GM19025 (cell line): ENCODE data around the gene NRP1.
"Not testable (repeated sequence)": the region's sequence is repeated elsewhere in the genome, so short reads cannot be mapped to it uniquely, and the experiment has no call there.

Experiments used
- ATAC-seq: cut with Tn5 transposase; IDR thresholded peaks from one replicate; pipeline ENCODE4 v1.9.1; 2021; ENCODE audit warnings: mild to moderate bottlenecking, low read depth, moderate library complexity; ENCODE audit not compliant: unreplicated experiment

Gene NRP1

DNA sequence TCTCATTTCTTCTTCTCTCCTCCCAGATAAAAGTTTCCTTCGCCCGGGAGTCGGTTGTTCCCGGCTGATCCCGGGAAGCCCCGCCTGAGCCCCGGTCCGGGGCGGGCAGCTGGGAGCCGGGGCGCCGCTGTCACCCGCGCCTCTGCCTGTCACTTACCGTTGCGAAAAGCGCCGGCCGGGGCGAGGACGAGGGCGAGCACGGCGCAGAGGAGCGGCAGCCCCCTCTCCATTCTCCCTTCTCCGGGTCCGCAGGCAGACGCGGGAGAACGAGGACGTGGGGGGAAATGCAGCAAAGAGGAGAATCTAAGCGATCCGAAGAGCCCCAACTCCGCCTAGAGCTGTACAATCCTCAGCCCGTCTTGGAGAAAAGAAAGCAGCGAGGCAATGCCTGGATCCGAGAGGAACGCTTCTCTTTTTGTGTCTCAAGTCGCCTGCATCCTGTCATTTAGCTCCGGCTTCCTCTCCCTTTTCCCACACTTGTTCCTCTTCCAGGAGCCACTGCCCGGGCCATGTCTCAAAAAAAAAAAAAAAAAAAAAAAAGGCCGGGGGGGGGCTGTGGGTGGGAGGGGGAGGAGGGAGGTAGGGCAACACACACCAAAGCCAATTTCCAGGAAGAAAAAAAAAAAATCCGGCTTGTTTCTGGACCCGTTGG, at the start of gene NRP1:
Gene NRP1, minus strand, starts transcription at position 515 of the 652 bp plus-strand sequence. Its CDS starts 285 bp downstream, at position 230.
- ATAC-seq: no peak

DNA sequence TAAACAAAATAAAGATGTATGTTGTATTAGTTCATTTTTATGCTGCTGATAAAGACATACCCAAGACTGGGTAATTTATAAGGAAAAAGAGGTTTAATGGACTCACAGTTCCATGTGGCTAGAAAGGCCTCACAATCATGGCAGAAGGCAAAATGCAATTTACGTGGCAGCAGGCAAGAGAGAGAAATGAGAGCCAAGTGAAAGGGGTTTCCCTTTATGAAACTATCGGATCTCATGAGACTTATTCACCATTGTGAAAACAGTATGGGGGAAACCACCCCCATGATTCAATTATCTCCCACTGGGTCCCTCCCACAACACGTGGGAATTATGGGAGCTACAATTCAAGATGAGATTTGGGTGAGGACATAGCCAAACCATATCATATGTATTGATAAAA, 49.7 kb upstream of the NRP1 start:
- ATAC-seq: not testable (repeated sequence)

DNA sequence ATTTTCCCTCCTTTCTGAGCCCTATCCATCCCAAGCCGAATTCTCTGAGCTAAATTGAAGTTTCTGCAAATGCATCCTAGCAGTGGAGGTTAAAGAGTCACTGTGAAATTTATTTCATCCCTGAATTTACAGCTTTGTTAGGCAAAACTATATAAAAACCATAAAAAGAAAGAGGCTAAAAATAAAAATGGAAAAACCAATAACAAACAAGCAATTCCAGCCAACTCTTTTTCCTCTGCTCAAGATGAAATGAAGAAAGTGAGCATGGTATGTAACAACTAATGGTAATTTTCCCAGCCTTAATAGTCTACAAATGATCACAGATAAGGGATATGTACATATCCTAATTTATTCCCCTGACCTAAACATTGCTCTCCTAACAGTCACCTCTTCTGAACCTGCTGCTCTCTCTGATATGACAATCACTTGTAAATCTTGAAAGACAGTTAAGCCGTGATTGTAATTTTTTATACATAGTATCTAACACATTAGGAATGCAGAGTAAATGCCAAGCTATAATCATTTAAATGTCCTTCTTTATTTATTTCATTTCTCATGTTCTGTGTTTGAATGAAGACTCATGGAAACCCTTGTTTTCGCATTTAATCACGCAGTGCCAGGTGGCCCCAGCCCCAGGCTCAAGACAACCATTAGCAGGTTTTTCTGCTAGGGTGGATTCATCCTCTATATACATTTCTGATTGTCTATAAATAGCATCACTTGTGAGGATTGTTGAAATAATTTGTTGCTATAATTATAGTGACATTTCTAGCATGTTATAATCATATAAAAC, 48.6 kb upstream of the NRP1 start:
- ATAC-seq: no peak

DNA sequence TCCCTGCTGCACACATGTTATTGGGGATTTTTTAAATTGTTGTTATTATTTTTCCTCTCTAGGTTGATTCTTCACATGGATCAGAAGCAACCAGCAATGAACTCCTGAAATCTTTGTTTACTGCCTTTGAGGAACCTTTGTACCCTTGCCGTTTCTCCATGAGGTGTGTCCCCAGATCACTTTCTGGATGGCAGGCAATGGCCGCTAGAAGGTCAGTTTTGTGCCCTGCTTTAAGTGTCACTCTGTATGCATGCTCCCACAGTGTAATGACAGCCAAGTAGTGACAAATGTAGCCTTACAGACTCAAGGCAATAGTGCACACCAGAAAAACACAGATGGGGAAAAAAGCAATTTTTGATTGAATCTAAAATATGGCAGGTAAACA, 47.7 kb upstream of the NRP1 start:
- ATAC-seq: no peak

DNA sequence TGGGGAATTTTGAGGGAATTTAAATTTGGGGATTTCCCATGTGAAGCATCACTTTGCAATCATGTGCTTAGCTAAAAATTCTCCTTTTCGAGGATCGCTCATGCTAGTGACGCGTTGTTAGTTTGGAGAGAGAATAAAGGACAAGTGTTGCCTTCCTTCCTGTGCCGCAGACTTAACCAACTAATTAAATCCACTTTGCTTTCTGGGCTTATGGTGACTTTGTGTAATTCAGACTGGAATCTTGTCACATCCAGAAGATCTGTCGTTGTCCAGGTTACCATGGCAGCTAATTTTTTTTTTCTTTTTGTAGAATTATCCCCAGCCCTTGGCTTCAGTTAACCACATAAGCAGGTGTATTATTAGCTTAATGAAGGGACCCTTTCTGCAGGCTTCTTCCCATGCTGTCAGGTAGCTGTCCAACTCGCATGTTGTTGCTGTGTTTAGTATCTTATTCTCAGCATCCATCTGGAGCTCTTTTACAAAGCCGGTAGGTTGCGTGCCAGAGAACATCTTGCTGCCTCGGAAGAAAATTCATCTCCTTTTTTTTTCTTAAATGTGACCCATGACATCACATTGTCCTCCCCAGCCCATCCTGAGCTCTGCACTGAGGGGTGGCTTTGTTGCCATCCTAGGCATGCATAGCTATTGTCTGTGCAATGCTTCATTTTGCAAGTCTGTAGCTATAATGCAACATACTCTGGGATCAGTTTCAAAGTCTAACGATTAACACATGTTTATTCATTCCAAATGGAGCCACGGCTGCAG, 47.2 kb upstream of the NRP1 start:
- ATAC-seq: no peak

DNA sequence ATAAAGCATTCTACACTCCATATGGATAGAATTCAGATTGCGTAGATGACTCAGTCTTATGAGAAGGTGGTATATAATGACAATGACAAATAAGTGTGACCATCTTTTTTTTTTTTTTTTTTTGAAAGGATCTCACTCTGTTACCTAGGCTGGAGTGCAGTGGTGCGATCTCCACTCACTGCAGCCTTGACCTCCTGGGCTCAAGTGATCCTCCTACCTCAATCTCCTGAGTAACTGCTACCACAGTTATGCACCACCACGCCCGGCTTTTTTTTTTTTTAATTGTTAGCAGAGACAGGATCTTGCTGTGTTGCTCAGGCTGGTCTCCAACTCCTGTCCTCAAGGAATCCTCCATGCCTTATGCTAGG, 43.2 kb upstream of the NRP1 start:
- no peak for ATAC-seq

DNA sequence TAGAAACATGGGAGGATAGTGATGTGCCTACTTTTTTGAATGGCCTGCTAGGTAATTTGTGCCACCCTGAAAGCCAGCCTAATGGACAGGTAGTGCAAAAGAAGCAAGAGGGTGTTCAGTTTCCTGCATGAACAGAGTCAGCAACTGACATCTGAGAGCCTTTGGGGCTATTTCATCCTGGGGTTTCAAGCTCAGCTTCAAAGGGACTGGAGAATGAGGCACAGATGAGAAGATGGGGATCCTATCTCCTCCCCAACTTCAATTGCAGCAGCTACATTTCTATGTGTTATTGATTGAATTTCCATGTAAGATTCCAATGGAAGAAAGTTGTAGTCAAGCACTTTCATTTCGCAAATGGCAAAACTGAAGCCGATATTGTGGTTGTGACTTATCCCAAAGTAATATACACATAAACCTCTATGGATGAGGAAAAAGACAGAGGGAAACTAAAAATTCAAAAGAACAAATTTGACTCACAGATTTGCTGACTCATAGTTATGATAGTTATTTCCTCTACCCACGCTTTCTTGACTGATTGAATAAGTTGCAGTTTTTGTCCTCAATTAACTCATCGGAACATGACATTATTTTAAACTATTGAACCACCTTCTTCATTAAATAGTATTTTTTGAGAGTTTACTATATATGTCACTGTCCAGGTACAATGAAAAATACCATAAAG, 42.6 kb upstream of the NRP1 start:
- no peak for ATAC-seq

DNA sequence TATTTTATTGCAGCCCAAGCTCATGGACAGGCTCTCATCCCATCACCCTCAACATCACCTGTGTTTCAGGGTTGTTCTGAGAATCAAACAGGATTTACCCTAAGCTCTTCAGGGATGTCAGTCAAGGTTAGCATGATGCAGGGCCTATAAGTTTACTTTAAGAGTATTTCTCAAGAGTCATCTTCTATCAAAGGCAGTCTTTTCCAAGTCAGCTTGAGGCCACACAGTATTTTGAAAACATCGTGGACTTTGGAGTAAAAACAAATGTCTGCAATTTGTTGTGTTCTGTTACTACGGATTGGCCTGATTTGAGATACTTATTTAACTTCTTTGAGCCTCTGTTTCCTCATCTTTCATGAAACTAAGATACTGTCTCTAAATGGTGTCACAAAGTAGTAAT, 42.0 kb upstream of the NRP1 start:
- no peak for ATAC-seq

DNA sequence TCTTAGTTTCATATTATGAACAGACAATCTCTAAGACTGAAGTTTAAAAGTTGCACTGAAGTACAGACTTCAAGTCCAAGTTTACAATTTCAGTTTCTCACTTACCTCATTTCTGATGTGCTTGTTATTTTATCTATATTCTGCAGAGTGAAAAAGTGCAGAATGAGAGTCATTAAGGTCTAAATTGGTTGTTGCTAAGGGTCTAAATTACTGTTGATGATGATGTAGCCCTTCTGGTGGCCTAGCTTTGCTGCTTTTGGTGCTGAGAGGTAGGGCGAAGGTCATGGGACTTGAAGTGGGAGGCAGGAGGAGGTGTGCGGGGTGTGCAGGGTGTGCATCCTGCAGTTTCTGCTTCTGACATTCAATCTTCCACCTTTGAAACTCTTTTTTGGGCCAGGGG, 38.8 kb upstream of the NRP1 start:
- ATAC-seq: no peak

DNA sequence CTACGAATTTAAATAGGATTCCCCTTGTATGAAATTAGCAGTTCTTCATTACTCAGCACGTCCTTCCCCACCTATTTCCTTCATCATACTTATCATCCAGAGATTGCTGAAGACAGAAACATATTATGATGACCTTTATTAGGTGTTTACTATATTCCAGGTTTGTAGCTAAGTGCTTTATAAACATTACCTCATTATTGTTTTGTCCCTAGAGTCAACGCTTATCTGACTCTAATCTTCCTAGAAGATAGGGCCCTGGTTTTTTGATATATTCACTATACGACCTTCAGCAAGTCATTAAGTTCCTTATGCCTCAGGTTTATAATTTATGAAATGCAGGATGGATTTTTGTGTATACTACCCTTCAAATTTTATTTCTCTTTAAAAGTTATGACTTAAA, 36.8 kb upstream of the NRP1 start:
- ATAC-seq: no peak

DNA sequence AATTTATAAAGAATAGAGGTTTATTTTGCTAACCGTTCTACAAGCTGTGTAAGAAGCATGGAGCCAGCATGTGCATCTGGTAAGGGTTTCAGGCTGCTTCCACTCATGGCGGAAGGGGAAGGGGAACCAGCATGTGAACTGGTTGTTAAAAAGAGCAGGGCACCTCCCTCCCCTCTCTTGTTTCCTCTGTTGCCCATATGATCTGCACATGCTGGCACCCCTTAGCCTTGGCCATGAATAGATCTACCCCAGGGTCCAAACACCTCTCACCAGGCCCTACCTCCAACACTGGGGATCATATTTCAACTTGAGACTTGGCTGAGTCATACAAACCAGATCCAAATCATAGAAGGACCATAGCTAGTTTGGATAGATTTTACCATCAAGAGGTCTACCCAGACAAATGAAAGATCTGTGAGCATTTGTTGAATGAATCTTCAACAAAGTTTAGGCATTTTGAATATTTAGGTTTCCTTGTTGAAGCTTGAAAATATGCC, 36.0 kb upstream of the NRP1 start:
- ATAC-seq: no peak

DNA sequence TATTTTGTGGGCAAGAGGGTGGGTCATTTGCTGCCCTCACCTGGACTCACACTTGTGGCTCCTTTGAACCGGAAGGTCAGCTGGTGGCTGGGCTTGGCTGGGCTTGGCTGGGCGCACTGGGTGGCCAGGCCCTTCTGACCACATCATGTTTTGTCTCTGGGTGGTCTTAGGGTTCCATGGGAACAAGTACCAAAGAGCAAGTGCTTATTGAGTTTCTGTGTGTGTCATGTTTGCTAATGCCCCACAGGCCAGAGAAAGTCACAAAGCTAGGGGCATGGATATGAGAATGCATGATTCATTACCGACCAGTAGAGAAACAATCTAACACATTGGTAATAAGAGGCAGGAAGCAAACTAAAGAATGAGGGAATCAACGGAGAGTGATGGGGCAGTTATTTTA, 33.6 kb upstream of the NRP1 start:
- ATAC-seq: no peak

DNA sequence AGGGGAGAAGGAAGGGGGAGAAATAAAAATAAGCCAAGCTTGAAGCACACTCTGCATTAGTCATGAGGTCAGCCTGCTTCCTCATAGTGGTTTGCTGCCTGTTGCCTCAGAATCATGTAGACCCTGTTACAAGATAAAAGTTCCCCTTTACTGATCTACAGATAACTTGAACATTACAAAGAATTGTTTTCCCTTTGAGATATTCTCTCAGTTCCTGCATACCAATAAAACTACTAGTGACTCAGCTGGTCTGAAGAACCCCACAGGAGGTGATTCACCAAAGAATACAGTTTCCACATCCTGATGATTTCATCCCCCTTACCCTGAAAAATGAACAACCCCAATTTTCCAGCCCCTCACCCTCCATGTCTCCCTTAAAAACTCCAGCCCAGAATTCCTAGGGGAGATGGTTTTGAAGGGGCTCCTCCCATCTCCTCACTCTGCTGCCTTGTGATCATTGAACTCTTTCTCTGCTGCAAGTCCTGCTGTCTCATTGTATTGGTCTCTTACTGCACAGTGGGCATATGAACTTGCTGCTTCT, 31.5 kb upstream of the NRP1 start:
- ATAC-seq: no peak

DNA sequence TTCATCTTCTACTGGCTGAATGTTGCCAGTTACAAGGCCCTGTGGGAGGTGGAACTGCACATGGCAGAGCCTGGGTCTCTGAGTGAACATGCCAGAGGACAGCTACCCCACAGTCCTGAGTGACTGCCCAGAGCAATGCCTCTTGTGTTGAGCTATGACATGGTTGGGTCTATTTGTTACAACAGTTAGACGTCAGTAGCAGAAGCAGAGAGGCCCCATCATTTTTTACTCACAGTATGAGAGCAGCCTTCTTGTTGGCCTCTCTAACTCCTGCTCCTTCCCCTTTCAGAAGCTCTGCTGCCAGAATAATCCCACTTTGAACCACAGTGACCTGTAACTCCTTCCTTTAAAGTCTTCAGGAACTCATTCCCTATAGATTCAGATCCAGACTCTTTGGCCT, 30.8 kb upstream of the NRP1 start:
- no peak for ATAC-seq

DNA sequence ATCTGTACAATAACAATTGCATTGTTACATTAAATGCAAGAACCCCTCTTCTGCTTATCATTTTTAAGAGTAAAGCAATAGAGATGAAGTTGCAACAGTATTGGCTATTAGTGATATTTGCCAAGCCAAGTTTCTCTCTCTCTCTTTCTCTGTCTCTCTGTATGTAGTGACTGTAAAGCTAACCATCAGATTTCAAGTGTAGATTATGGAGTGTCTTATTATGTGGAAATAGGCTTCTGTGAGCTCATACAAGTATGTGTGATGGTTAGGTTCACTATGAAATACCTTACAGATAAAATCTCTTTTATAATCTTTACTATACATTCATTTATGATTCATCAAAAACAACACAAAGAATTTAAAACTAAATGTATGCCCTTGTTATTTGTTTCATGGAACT, 28.6 kb upstream of the NRP1 start:
- no peak for ATAC-seq

DNA sequence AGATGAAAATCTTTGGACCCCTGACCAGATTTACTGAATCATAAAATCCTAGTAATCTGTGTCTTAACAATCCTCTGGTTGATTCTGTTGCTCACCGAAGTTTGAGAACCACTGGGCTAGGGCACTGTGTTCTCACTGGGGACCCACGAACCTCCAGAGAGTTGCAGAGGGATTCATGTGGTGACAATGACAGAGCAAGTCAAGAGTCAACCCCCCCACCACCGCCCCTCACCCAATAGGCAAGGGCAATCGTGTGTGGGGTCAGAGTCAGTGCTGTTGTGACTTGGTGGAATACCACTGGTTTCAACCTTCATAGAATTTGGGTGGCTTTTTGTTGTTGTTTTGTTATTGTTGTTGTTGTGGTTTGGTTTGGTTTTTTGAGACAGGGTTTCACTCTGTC, 23.5 kb upstream of the NRP1 start:
- ATAC-seq: no peak

DNA sequence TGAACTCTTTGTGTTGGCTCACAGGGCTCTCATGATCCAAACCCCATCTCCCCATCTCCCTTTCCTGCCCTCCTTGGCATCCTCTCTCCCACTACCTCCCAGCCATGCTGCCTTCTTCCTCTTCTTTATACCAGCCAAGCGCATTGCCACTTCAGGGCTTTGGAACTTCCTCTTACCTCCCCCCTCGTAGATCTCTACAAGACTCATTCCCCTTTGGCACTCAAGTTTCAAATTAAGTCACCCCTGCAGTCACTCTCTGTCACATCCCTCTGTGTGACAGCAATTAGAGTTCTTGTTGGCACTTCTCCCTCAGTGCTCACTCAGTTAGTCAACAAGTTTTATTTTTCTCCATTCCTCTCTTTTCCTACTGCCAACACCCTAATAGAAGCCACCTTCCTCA, 20.8 kb upstream of the NRP1 start:
- no peak for ATAC-seq

DNA sequence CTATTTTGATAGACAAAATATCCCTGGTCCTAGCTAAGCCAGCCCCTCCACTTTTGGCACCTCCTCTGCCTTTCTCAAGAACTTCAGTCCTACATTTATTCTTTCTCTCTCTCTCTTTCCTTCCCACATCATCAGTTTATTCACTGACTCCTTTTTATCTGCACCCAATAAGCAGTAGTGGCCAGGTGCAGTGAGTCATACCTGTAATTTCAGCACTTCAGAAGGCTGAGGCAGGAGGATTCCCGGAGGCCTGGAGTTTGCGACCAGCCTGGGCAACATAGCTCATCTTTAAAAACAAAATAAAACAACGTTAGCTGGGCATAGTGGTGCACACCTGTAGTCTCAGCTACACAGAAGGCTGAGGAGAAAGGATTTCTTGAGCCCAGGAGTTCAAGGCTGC, 19.4 kb upstream of the NRP1 start:
- ATAC-seq: no peak

DNA sequence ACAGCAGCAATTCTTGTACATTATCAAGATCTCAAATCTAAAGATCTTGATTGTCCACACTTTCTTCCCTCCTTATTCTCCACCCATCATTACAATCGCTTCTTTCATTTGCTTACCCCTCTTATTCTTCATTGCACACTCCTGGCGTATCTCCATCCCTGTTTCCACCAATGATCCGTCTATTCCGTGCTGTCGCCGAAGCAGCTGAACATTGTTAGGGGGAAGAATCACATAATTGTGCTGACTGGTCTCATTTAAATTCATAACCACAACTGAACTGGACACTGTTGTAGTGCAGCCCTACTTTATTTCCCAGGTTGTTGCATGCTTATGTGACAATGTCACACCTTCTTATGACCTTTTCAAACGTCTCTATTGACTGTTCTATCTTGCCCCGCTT, 18.9 kb upstream of the NRP1 start:
- no peak for ATAC-seq

DNA sequence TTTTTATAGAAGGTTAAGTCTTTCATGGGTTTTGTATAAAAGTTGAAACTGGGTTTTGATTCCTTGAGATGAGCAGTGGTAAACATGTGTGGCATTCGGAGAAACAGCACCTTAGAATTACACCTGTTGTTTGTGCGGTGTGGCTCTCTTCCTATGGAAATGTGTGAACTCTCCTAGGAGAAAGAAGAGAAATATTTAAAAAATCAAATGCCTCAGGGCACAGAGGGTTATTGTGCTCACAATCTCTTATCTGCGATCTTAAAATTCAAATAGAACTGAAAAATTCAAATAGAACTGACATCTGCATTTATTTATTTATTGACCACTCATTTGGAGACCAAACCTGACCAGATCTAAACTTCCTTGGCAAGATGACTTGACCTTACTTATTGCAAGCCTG, 18.1 kb upstream of the NRP1 start:
- ATAC-seq: no peak

DNA sequence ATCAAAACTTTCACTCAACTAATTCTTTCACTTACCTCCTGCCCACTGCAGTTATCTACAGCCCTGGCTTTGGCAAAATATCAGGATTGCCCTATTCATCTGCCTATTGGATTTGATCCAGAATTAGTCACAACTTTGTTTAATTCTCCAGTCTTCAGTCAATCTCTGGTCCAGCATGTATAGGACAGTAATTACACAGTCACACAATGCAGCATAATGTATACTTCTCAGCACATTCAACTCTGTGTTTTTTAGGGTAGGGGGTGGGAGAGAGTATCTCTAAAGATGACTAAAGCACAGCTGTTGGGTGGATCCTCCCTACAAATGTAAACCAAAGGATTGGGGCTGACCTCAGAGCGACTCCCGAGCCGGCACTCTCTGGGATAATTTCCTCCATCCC, 17.7 kb upstream of the NRP1 start:
- ATAC-seq: no peak
